IPS DF 19.7 (cell line): ENCODE measurements around the gene COX6B2.

Experiments
- DNase-seq: peaks from one replicate; pipeline ENCODE4 v3.0.0-alpha.2; 2013; ENCODE audit warnings: low read depth, low spot score

The COX6B2 gene

GRCh38 chr19:55383279-55384130 is 29.0 kb upstream of the COX6B2 start:
- no peak for DNase-seq

GRCh38 chr19:55382522-55383054 is 28.1 kb upstream of the COX6B2 start:
- no peak for DNase-seq

DNA sequence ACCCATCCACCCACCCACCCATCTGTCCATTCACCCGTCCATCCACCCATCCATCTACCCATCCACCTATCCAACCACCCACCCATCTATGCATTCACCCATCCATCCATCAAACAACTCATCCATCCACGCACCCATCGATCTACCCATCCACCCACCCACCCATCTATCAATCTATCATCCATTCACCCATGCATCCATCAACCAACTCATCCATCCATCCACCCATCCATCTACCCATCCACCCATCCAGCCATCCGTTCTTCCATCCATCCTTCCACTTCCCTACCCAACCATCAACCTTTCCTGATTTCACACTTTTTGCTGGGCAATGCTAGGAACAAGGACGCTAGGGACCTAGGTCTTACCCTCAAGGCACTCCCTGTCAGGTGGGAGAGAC is 27.5 kb upstream of the COX6B2 start:
- no peak for DNase-seq

GRCh38 chr19:55379174-55379573 is 24.7 kb upstream of the COX6B2 start:
- no peak for DNase-seq

- DNase-seq: no peak
These were observed 23.0 kb upstream of the COX6B2 start for GRCh38 chr19:55377356-55378131.

DNA sequence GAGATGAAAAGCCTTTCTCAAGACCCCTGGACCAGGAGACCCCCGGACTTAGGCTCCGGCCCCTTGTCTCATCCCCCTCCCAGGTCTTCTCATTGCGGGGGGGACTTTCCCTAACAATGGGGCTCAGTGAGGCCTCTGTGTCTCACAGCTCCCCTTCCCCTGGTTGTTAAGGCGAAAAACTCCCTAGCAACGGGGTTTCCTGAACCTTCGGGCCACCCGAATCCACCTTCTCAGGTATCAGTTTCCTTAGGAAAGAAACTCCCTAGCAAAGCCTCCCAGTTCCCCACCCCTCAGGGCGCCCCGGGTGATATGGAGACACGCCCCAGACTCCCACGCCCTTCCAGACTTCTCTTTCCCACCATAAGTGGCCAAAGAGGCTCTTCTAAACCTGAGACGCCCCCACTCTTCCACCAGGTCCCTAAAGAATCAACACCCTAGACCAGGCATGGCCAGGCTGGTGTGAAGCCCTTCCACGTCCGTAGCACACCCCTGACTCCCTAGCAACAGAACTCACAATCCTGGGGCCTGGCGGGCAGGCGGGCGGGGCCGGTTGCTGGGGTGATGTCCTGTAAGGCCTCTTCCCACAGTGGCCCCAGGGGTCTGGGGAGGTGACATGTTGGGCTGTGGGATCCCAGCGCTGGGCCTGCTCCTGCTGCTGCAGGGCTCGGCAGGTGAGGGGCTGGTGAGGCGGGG is 21.9 kb upstream of the COX6B2 start, which contains the start of gene TMEM190:
Gene TMEM190 (plus strand): TSS at position 586 of the 693 bp plus-strand sequence. CDS start 28 bp downstream, at position 614.
- DNase-seq: no peak

GRCh38 chr19:55373993-55374757 is 19.7 kb upstream of the COX6B2 start:
- no peak for DNase-seq

DNA sequence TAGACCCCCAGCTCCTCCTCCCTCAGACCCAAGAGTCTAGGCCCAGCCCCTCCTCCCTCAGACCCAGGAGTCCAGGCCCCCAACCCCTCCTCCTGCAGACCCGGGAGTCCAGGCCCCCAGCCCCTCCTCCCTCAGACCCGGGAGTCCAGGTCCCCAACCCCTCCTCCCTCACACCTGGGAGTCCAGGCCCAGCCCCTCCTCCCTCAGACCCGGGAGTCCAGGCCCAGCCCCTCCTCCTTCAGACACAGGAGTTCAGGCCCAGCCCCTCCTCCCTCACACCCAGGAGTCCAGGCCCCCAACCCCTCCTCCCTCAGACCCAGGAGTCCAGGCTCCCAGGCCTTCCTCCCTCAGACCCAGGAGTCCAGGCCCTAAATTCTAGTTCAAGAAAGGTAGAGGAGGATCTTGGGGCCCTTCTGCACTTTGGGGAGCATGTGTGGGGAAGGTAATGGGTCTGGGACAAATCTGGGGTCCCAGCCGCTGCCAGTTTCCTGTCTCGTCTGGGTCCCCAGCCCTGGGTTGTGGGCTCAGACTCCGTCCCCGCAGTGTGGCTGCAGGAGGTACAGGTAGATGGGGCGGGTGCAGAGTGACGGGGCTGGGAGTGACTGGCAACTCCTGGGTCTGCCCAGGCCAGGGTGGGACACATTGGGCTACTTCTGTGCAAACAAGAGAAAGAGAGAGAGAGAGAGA is 18.9 kb upstream of the COX6B2 start:
- no peak for DNase-seq

GRCh38 chr19:55372316-55373081 is 18.0 kb upstream of the COX6B2 start:
- no peak for DNase-seq

DNA sequence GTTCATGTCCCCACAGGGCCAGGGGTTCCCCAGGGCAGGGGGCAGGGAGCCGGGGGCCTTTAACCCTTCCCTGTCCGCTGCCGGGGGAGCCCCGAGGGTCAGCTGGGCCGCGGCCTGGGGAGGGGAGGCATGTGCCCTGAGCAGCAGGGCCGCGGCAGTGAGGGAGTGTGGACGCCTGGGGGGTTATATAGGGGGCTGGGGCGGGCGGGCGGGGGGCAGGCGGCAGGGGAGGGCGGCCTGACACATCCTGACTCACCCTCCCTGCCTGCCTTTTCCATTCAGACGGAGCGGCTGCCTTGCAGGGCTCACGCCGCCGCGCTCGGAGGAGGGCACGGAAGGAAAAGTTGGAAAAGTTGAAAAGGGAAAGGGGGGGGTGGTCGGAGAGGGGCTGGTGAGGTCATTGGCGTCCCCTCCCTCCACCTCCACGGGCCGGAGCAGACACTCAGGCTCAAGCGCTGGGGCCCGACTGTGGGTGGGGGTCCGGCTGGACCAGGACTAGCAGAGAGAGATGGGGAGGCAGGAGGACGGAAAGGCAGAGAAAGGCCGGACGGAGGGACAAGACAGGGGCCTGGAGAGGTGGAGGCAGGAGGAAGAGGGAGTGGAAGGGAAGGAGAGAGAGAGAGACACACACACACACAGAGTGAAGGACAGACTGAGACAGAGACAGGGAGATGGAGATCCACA is 15.9 kb upstream of the COX6B2 start, which contains the start of gene IL11:
Gene IL11 (minus strand): TSS at position 159 of the 684 bp plus-strand sequence. CDS start 153 bp downstream, at position 6.
- no peak for DNase-seq

GRCh38 chr19:55369653-55370304 is 15.3 kb upstream of the COX6B2 start:
- no peak for DNase-seq

- no peak for DNase-seq
These were observed 14.4 kb upstream of the COX6B2 start for GRCh38 chr19:55368701-55369563.

DNA sequence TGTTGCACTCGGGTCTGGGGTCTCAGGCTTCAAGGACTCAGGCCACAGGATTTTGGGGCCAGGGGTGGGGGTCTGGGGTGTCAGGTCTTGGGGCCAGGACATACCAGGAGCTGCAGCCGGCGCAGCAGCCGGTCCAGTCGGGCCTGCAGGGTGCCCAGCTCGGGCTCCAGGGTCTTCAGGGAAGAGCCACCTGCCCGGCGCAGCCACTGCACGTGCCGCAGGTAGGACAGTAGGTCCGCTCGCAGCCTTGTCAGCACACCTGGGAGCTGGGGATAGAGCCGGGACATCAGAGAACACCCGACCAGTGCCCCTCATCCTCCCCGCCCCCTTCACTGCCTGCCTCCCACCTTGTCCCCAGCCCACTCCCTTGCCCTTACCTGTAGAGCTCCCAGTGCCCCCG is 13.6 kb upstream of the COX6B2 start:
- no peak for DNase-seq

DNA sequence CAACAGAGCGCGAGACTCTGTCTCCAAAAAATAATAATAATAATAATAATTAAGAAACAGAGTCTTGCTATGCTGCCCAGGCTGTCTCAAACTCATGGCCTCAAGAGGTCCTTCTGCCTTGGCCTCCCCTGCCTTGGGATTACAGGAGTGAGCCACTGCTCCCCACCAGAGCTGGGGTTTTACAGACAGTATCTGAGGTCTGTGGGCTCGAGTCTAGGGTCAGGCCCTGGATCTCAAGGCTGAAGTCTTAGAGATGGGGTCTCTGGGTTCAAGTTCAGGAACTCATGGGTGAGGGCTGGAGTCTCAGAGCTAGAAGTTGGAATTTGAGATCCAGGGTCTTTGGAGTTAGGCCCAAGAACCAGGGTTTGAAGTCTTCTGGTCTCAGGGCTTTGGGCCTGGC is 12.3 kb upstream of the COX6B2 start:
- no peak for DNase-seq

- no peak for DNase-seq
These were observed 11.4 kb upstream of the COX6B2 start for GRCh38 chr19:55365964-55366363.

- no peak for DNase-seq
These were observed 10.7 kb upstream of the COX6B2 start for GRCh38 chr19:55365245-55365644.

GRCh38 chr19:55362990-55363716 is 8.6 kb upstream of the COX6B2 start, which contains the start of gene GARIN5B:
Gene GARIN5B, minus strand, starts transcription at chr19:55363260. Its CDS starts 194 bp downstream, at chr19:55363066.
- DNase-seq: no peak
